ENCODE measurements around the gene SRGAP3.

Gene SRGAP3

GRCh38 chr3:9066141-9066540 lies 183.3 kb downstream of the SRGAP3 start:
- no peak for DNase-seq (ENCODE audit: low spot score)
- in situ Hi-C loops (cut with MboI; ENCODE audit: low sequenced_read_pairs, unreplicated experiment): loop anchor here (5.0 kb wide), 1 partner anchor 84 kb away; no protein-coding TSS in a partner anchor
- no peak for TF ChIP-seq CTCF (IDR thresholded peaks at IDR 0.05; ENCODE audit: borderline replicate concordance, control extremely low read depth, extremely low read depth, insufficient read depth, missing control alignments)

- no peak for DNase-seq (ENCODE audit: low spot score)
- in situ Hi-C loops (cut with MboI; ENCODE audit: low sequenced_read_pairs, unreplicated experiment): loop anchor here (5.0 kb wide), 1 partner anchor 83 kb away; no protein-coding TSS in a partner anchor
- no peak for TF ChIP-seq CTCF (IDR thresholded peaks at IDR 0.05; ENCODE audit: borderline replicate concordance, control extremely low read depth, extremely low read depth, insufficient read depth, missing control alignments)
Observed at GRCh38 chr3:9064850-9065249, 184.6 kb downstream of the SRGAP3 start.

- in situ Hi-C loops (cut with MboI; ENCODE audit: low sequenced_read_pairs, unreplicated experiment): no loop called here
- TF ChIP-seq CTCF (IDR thresholded peaks at IDR 0.05; ENCODE audit: borderline replicate concordance, control extremely low read depth, extremely low read depth, insufficient read depth, missing control alignments): no peak
- no peak for DNase-seq (ENCODE audit: low spot score)
Observed at GRCh38 chr3:9064251-9064650, 185.2 kb downstream of the SRGAP3 start.

GRCh38 chr3:9062570-9062969 lies 186.9 kb downstream of the SRGAP3 start:
- no peak for TF ChIP-seq CTCF (IDR thresholded peaks at IDR 0.05; ENCODE audit: borderline replicate concordance, control extremely low read depth, extremely low read depth, insufficient read depth, missing control alignments)
- in situ Hi-C loops (cut with MboI; ENCODE audit: low sequenced_read_pairs, unreplicated experiment): no loop called here
- DNase-seq (ENCODE audit: low spot score): no peak

GRCh38 chr3:9061634-9062033 lies 187.8 kb downstream of the SRGAP3 start:
- no peak for TF ChIP-seq CTCF (IDR thresholded peaks at IDR 0.05; ENCODE audit: borderline replicate concordance, control extremely low read depth, extremely low read depth, insufficient read depth, missing control alignments)
- in situ Hi-C loops (cut with MboI; ENCODE audit: low sequenced_read_pairs, unreplicated experiment): no loop called here
- no peak for DNase-seq (ENCODE audit: low spot score)

- in situ Hi-C loops (cut with MboI; ENCODE audit: low sequenced_read_pairs, unreplicated experiment): no loop called here
- DNase-seq (ENCODE audit: low spot score): no peak
- no peak for TF ChIP-seq CTCF (IDR thresholded peaks at IDR 0.05; ENCODE audit: borderline replicate concordance, control extremely low read depth, extremely low read depth, insufficient read depth, missing control alignments)
Observed at GRCh38 chr3:9059489-9060400, 189.7 kb downstream of the SRGAP3 start.

All from GM13976 (cell line).